B cell (primary cell): ENCODE measurements around the gene TRPM6.

ENCODE experiments used
- EZH2 ChIP-seq: IDR thresholded peaks from 2 replicates; pipeline ENCODE4 v1.6.1; 2012; ENCODE audit warnings: borderline replicate concordance, low read depth, mild to moderate bottlenecking, moderate library complexity, low read length; ENCODE audit not compliant: insufficient read depth, poor library complexity, severe bottlenecking
- TF ChIP-seq, protein P1 (sequence below): fragments of 200-600 bp; IDR thresholded peaks from one replicate; pipeline ENCODE4 v1.8.0; 2022; ENCODE audit warnings: antibody characterized with exemption, mild to moderate bottlenecking

DNA sequence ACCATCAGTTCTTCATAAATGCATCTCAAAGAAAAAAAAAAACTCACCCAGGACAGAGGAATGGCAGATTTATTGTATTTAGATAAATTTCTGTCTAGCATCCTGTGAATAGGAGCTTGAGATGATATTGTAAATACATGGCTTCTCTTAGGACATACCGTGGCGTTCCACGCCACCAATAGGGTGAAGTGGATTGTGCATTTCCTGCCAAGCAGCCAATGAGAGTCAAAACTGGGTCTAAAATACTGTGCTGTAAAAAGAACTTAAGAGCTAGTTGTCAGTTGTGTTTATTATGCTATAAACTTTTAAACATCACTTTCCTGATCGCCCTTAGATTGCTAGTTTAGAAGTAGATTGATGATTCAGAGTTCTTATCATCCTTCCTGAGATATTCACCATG is 20.9 kb upstream of the TRPM6 start:
- TF ChIP-seq, protein P1, sequence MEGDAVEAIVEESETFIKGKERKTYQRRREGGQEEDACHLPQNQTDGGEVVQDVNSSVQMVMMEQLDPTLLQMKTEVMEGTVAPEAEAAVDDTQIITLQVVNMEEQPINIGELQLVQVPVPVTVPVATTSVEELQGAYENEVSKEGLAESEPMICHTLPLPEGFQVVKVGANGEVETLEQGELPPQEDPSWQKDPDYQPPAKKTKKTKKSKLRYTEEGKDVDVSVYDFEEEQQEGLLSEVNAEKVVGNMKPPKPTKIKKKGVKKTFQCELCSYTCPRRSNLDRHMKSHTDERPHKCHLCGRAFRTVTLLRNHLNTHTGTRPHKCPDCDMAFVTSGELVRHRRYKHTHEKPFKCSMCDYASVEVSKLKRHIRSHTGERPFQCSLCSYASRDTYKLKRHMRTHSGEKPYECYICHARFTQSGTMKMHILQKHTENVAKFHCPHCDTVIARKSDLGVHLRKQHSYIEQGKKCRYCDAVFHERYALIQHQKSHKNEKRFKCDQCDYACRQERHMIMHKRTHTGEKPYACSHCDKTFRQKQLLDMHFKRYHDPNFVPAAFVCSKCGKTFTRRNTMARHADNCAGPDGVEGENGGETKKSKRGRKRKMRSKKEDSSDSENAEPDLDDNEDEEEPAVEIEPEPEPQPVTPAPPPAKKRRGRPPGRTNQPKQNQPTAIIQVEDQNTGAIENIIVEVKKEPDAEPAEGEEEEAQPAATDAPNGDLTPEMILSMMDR: no peak
- TF ChIP-seq EZH2: no peak
